H1 (cell line): ENCODE data around the gene ATP6V1B1. TPM values are rescaled to one million over a fixed set of nuclear protein-coding genes. Genes with fewer than 3 reads are reported as not detected.

ENCODE experiments used
- NANOG ChIP-seq: IDR thresholded peaks from 2 replicates; pipeline ENCODE4 v1.6.1; 2011; ENCODE audit warnings: low read length, low read depth, mild to moderate bottlenecking, inconsistent platforms; ENCODE audit not compliant: insufficient read depth, poor library complexity, severe bottlenecking
- polyA plus RNA-seq, 7 experiments: library from polyadenylated mRNA; depleted of rRNA in 3 of 7; stranded (reverse) in 5 of 7; unstranded in 2 of 7; fragments of >200 nt in 5 of 7; fragments of 200-250 nt in 2 of 7; gene quantifications; 1 replicate in 5 of 7; 2 replicates in 1 of 7; 4 replicates in 1 of 7; pipeline versions ENCODE4 v1.2.1 to v1.2.3, GENCODE V29; 2011 to 2013; ENCODE audit warnings: missing spikeins in 2 of 7, mixed read lengths in 2 of 7
- total RNA-seq: library from RNA; stranded (reverse); fragmentation: NEBNext Ultra II Directional; extraction: Animal tissue kit (Norgen Biotek cat#: 25700); gene quantifications from 2 replicates; pipeline ENCODE4 v1.2.1, GENCODE V29; 2021

Gene ATP6V1B1
- total and polyA plus RNA-seq, 2 of the 8 experiments (the other 6 are each of a cell fraction or from before 2014, with no cell fraction given): not detected

- no peak for TF ChIP-seq NANOG
These were observed 52.5 kb downstream of the ATP6V1B1 start (continued) for GRCh38 chr2:70988151-70988550.
